HG02981 (cell line): ENCODE measurements around the gene TPK1.
"Not testable (repeated sequence)": the region's sequence is repeated elsewhere in the genome, so short reads cannot be mapped to it uniquely, and the experiment has no call there.

Experiments
- ATAC-seq: cut with Tn5 transposase; IDR thresholded peaks from one replicate; pipeline ENCODE4 v1.9.1; 2021; ENCODE audit warnings: mild to moderate bottlenecking, moderate library complexity; ENCODE audit not compliant: unreplicated experiment

Gene TPK1

GRCh38 chr7:144436500-144436899 is 399.4 kb downstream of the TPK1 start:
- no peak for ATAC-seq

DNA sequence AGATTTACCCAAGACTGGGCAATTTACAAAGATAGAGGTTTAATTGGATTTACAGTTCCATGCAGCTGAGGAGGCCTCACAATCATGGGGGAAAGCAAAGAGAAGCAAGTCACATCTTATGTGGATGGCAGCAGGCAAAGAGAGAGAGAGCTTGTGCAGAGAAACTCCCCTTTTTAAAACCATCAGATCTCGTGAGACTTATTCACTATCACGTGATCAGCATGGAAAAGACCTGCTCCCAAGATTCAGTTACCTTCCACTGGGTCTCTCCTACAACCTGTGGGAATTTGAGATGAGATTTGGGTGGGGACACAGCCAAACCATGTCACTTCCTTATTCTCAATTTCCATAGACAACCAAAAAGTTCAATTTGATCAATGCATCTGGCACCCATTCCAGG is 407.4 kb downstream of the TPK1 start:
- no peak for ATAC-seq

- not testable (repeated sequence) for ATAC-seq
Measured at GRCh38 chr7:144427539-144427938, 408.3 kb downstream of the TPK1 start.

GRCh38 chr7:144418931-144419330 is 416.9 kb downstream of the TPK1 start:
- not testable (repeated sequence) for ATAC-seq

DNA sequence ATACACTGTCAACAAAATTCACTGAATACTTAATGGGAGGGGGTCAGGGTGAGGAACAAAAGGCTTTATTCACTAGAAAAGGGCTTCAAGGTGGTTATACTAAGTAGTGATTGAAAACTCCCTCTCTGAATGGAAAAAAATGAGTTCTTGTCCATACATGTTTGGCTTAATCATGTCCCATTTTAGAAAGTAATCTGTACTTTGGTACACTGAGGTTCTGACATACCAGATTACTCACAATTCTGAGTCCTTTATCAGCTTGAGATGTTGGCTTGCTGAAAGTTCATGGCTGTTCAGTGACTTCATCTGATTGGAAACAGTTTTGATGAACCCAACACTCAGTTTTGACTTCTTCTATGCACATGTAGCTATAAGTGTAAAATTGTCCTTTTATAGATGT is 419.5 kb downstream of the TPK1 start:
- ATAC-seq = no peak

GRCh38 chr7:144415858-144416257 is 420.0 kb downstream of the TPK1 start:
- ATAC-seq = no peak

- no peak for ATAC-seq
Measured at GRCh38 chr7:144414815-144415214, 421.0 kb downstream of the TPK1 start.

- ATAC-seq = no peak
Measured at GRCh38 chr7:144410441-144410840, 425.4 kb downstream of the TPK1 start.

DNA sequence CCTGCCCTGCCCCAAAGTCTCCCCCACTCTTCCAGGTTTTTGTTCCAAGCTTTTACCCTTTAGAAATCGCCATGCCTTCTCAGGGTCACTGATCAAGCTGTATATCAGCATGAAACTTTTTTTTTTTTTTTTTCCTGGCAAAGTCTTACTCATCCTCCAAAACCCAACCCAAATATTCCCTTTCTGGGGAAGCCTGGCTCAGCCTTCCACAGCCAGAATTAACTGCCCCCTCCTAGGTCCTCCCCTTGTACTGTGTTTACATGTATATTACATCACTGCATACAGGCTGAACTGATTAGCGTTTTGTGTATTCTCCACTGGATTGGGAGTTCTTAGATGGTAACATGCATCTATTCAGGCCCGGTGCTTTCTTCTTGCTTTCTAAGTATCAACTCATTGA is 427.7 kb downstream of the TPK1 start:
- no peak for ATAC-seq

- no peak for ATAC-seq
Measured at GRCh38 chr7:144407266-144407931, 428.5 kb downstream of the TPK1 start.

- ATAC-seq = no peak
Measured at GRCh38 chr7:144404946-144405345, 430.9 kb downstream of the TPK1 start.

- no peak for ATAC-seq
Measured at GRCh38 chr7:144403649-144404061, 432.2 kb downstream of the TPK1 start, which contains the start of gene NOBOX. Gene NOBOX, minus strand, starts transcription at chr7:144403693.

DNA sequence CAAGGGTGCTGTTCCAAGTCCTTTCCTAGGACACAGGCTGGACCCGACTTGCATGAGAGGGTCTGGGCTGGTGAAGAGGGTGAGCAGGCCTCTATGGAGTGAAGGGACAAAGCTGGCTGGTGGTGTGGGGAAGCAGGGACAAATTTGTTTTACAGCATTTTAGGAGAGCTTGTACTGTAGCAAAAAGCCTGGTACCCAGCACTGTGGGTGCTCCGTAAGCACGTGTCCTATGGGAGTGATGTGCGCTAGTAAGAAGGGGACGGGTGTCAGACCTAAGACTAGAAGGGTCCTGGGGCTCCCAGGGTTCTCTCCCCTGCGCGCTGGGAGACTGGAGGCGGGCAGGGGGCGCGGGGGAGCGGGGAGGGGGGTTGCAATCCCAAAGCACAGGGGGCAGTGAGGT is 432.8 kb downstream of the TPK1 start:
- ATAC-seq = no peak
